ENCODE results near the gene ZFAND2B.

GRCh38 chr2:219180961-219181360 lies 25.6 kb upstream of the ZFAND2B start:
- TF ChIP-seq CTCF (IDR thresholded peaks at IDR 0.05) = no peak
- no peak for TF ChIP-seq EZH2 (IDR thresholded peaks at IDR 0.05; ENCODE audit: borderline replicate concordance, insufficient read depth, low read depth, low read length, poor library complexity, severe bottlenecking)

Data from B cell (primary cell).